ENCODE data around the gene LAMB3.

DNA sequence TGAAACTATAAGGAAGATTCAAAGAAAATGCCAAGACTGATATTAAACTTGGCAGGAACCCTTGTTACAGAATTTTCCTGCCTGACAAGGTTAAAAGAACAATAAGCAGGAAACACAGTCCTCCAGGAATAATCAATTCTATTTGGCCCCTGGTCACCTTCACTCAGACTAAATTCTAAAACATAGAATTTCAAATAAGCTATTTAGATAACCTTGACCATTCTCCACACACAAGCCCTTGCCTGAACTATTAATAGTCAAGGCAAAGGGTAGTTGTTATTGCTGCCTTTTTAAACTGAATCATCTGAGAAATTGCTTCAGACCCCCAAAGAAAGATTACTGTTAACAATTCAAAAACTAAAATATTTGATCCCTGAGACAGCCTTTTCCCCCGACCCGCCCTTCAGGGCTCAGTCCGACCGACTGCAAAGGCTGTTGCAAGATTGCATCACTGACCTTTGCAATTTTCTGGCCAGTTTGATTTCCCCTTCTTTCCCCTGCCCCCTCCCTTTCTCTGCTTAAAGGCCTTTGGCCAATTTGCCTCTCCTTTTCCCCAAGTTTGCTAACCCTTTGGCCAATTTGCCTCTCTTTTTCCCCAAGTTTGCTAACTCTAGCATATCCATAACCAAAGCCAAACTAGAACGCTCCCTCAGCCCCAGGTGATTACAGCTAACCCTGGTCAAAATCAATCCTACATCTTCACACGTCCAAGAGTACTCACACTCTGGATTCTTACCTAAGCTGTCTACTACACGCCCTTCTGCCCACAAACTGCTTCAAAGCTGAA lies 21.6 kb upstream of the LAMB3 start:
- TF ChIP-seq CTCF (IDR thresholded peaks at IDR 0.05; ENCODE audit: poor library complexity, severe bottlenecking) (no peak), MXI1 (conservative IDR thresholded peaks at IDR 0.05; ENCODE audit: poor library complexity, severe bottlenecking) (no peak), EZH2 (IDR thresholded peaks at IDR 0.05; ENCODE audit: borderline replicate concordance, insufficient read depth, low read length, poor library complexity, severe bottlenecking) (no peak), EP300 (conservative IDR thresholded peaks at IDR 0.05; ENCODE audit: poor library complexity, severe bottlenecking) (no peak), SMC3 (conservative IDR thresholded peaks at IDR 0.05; ENCODE audit: poor library complexity) (no peak)
